GM18951 (cell line): ENCODE data around the gene GDPD4.

Source experiments
- POLR2A ChIP-seq: IDR thresholded peaks from 4 replicates; pipeline ENCODE4 v1.6.1; 2011; ENCODE audit warnings: mild to moderate bottlenecking; ENCODE audit not compliant: insufficient read length, insufficient read depth; ENCODE audit errors: extremely low read depth
- in situ Hi-C: fragments of 300-500 bp; cut with MboI; formaldehyde crosslinking; loops from one replicate; pipeline ENCODE4 v1.12.0; 2022; ENCODE audit warnings: low sequenced_read_pairs, mixed read lengths, inconsistent platforms; ENCODE audit not compliant: unreplicated experiment

GDPD4 gene

GRCh38 chr11:77250881-77251640 is 50.4 kb downstream of the GDPD4 start:
- in situ Hi-C loops, result no loop called here
- TF ChIP-seq POLR2A, result no peak

- TF ChIP-seq POLR2A, result no peak
- in situ Hi-C loops, result no loop called here
These were observed 52.1 kb downstream of the GDPD4 start for GRCh38 chr11:77249427-77249826.

GRCh38 chr11:77244277-77245027 is 57.0 kb downstream of the GDPD4 start:
- in situ Hi-C loops, result no loop called here
- no peak for TF ChIP-seq POLR2A

DNA sequence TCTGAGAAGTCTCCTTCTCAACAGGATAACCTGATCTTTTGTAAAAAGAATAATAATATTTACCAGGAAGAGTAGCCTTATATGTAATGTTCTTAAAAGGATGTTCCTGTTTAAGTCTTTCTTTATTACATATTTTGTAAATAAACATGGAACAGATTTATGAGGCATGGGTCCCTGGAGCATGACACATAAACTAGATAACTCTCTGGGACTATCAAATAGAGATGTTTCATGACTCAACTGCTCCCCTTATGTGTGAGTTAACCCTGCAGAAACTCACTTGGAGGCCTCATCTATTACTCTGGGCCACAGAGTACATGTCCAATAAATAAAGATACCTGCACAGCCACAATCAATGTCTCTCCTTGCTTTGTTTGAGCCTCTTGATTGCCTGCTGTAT is 64.6 kb downstream of the GDPD4 start:
- no peak for TF ChIP-seq POLR2A
- in situ Hi-C loops, result no loop called here

DNA sequence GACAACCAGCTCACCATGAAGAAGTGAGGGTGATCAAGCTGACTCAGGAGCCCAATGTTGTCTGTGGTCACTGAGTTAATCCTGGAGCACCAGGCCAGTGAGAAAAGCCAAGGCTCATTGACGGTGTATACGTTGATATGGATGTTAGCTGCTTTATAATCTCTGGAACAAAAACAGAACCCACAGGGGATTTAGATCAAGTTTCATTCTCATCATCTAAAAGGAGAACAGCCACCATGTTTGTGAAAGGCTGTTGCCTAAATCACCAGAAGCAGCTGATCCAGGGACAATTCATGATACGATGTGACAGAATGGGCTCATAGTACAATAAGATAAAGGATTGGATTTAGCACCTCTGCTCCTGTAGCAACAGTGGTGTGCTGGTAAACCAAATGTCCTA is 68.5 kb downstream of the GDPD4 start:
- no peak for TF ChIP-seq POLR2A
- in situ Hi-C loops, result no loop called here

- in situ Hi-C loops, result no loop called here
- TF ChIP-seq POLR2A, result no peak
These were observed 69.2 kb downstream of the GDPD4 start for GRCh38 chr11:77232242-77232641.

- in situ Hi-C loops, result no loop called here
- TF ChIP-seq POLR2A, result no peak
These were observed 69.7 kb downstream of the GDPD4 start for GRCh38 chr11:77231800-77232199.

DNA sequence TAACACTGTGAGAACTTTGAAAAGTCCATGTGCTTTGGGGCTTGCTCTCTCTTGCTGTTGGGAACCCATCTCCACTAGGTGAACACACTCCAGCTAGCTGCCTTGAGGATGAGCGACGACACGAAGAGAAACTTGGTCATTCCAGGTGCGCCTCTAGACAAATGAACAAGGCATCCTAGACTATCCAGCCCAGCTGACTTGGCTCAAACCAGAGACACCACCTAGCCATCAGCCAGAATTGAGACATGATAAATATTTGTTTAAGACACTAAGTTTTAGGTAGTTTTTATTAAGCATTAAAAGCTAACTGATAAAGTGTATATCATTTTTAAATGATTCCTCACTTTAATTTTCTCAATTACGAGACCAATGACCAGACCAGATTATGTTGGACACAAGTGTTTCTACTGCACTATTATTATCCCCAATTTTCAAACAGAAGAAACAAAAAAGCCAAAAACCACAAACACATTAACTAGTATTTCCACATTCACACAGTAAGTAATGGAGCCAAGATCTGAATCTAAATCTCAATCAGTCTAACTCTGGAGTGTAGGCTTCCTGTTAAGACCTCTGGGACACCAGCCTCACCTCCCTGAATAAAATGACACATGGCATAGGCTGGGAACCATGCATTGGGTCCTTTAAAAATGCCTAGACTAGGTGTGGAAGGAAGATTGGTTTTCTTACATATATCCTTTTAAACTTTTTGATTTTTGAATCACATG is 70.4 kb downstream of the GDPD4 start:
- in situ Hi-C loops, result no loop called here
- TF ChIP-seq POLR2A, result no peak

- no peak for TF ChIP-seq POLR2A
- in situ Hi-C loops, result no loop called here
These were observed 77.7 kb downstream of the GDPD4 start for GRCh38 chr11:77223797-77224196.

- in situ Hi-C loops, result no loop called here
- no peak for TF ChIP-seq POLR2A
These were observed 84.3 kb downstream of the GDPD4 start for GRCh38 chr11:77217156-77217555.

DNA sequence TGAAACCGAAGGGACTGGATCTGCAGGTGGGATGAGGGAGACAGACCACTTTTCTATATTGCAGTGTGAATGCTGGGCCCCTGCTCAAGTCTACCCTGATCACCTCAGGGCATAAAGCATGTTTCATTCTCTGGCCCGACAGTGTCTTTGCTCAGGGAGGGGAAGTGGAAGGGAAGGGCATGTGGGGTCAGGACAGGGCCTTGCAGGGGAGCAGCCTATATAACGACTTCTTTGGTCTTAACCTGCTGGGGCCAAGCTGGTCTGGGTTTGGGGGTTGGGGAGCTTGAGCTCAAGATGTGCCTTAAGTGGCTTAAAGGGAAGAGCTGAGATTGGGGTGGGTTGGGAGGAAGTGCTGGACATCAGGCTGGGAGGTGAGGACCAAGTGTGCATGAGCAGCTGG is 86.4 kb downstream of the GDPD4 start:
- TF ChIP-seq POLR2A, result no peak
- in situ Hi-C loops, result no loop called here

- in situ Hi-C loops, result no loop called here
These were observed 86.9 kb downstream of the GDPD4 start for GRCh38 chr11:77214557-77214956.

DNA sequence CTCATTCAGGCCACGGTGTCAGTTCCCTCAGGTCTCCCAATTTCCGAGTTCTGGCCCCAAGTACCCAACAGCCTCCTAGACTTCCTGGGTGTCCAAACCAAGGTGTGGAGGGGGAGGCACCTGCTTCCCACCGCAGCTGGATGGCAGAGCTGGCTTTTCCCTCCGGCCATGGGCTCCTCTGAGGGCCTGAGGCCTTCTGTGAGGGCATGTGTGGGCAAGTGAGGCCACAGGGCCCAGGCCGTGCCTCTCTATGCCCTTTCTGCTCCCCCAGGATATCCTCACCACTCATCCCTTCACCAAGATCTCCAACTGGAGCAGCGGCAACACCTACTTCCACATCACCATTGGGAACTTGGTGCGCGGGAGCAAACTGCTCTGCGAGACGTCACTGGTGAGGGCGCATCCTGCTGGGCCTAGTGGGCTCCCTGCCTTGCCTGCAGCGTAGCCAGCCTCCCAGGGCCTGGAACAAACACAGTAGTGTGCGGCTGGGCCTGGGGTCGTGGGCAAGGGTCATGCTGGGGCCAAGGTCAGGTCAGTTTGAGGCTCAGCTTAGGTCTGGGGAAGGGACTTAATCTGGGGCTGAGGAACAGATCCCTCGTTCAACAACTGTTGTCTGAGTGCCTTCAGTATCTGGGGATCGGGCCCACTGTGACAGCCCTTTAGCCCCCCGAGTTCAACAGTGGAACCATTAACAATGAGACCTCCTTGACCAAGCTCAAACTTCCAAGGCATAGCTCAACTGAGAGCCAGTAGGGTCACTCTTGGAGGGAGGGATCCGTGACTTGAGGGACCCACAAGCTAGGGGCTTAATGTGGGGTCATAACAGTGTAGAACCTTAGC is 87.7 kb downstream of the GDPD4 start:
- in situ Hi-C loops, result no loop called here
- TF ChIP-seq POLR2A, result no peak

More at GRCh38 chr11:77214557-77214956, 86.9 kb downstream of the GDPD4 start:
- no peak for TF ChIP-seq POLR2A
